ENCODE data around the gene MB21D2. TPM values are rescaled to one million over a fixed set of nuclear protein-coding genes. Genes with fewer than 3 reads are reported as not detected.
A peak's percentile ranks its signal among the peaks of the same experiment; 100 is the strongest.
"Not testable (repeated sequence)": the region's sequence is repeated elsewhere in the genome, so short reads cannot be mapped to it uniquely, and the experiment has no call there.

Gene MB21D2
- total and polyA plus RNA-seq, 8 donors, result 3.2 to 6.9 (median 5.7) TPM

DNA sequence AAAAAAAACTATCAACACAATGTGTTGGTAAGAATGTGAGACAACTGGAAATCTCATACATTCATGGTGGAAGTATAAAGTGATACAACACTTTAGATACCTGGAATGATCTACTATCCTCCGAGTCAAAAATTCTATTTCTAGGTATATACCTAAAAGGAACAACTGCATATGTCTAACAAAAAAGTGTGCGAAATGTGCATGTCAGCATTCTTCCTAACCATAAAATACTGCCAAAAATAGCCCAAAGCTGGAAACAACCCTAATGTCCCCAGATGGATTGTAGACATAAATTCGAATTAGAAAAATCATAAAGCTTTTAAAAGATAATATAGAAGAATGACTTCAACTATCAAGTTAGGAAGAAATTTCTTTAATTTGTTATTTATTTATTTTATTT lies 139.1 kb downstream of the MB21D2 start:
- Histone ChIP-seq H3K4me3 (no peak overlapping the region), H3K4me1 (no peaks in the 10 kb centered on the region), H3K36me3 (no peaks in the 10 kb centered on the region), H3K27ac (no peak overlapping the region), H3K27me3 (no peaks in the 10 kb centered on the region), H3K9me3 (peaks cover 0 to 19% of the 10 kb centered on the region in 2 donors)
- intact Hi-C loops (cut with DNase I), result no loop called here
- DNase-seq (no peak), ATAC-seq (no peak)
- TF ChIP-seq, protein P1, sequence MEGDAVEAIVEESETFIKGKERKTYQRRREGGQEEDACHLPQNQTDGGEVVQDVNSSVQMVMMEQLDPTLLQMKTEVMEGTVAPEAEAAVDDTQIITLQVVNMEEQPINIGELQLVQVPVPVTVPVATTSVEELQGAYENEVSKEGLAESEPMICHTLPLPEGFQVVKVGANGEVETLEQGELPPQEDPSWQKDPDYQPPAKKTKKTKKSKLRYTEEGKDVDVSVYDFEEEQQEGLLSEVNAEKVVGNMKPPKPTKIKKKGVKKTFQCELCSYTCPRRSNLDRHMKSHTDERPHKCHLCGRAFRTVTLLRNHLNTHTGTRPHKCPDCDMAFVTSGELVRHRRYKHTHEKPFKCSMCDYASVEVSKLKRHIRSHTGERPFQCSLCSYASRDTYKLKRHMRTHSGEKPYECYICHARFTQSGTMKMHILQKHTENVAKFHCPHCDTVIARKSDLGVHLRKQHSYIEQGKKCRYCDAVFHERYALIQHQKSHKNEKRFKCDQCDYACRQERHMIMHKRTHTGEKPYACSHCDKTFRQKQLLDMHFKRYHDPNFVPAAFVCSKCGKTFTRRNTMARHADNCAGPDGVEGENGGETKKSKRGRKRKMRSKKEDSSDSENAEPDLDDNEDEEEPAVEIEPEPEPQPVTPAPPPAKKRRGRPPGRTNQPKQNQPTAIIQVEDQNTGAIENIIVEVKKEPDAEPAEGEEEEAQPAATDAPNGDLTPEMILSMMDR (IDR thresholded peaks at IDR 0.05), result no peak

DNA sequence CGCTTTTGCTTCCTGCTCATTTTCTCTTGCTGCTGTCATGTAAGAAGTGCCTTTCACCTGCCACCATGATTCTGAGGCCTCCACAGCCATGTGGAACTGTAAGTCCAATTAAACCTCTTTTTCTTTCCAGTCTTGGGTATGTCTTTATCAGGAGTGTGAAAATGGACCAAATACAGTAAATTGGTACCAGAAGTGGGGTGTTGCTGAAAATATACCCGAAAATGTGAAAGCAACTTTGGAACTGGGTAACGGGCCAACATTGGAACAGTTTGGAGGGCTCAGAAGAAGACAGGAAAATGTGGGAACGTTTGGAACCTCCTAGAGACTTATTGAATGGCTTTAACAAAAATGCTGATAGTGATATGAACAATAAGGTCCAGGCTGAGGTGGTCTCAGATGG lies 143.3 kb downstream of the MB21D2 start:
- intact Hi-C loops (cut with DNase I); H3K4me3 ChIP-seq; H3K36me3 ChIP-seq; H3K27ac ChIP-seq; DNase-seq; H3K27me3 ChIP-seq; ATAC-seq; H3K4me1 ChIP-seq: not testable (repeated sequence)
- H3K9me3 ChIP-seq, result peaks cover 0 to 20% of the 10 kb centered on the region in 2 donors

DNA sequence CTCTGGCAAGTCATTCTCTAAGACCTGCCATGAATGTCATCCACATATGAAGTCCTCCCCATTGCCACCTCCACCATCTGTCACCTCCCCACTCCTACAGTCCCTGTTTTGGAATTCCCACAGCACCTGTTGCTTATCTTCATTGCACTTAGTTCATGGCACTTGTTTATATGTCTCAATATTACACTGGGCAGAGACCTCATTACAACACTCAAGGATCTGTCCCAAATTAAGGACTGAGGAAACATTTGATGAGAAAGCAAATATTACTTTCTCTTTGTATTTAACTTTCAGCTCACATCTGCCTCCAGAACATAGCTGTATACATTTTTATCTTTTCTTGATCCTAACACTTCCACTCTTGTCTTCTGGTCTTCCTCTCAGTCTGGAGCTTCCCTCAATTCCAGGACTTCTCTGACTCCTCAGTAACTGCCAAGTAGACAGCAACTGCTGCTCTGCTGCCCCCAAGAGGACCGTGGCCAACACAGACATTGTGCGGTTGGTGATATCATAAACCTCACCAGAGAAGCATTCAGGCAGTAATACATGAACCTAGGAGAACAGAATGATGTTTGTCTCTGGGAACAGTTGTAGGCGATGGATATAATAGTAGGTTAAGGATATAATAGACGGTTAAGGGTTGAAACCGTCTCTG lies 145.3 kb downstream of the MB21D2 start:
- TF ChIP-seq, protein P1 (IDR thresholded peaks at IDR 0.05), result no peak
- Histone ChIP-seq H3K9me3 (peaks cover 0 to 20% of the 10 kb centered on the region in 2 donors), H3K4me1 (no peaks in the 10 kb centered on the region), H3K4me3 (no peak overlapping the region), H3K27me3 (no peaks in the 10 kb centered on the region), H3K27ac (no peak overlapping the region), H3K36me3 (no peaks in the 10 kb centered on the region)
- ATAC-seq (peak; percentile 70), DNase-seq (peak in 1 of 4 donors; percentile 5)
- intact Hi-C loops (cut with DNase I), result no loop called here

DNA sequence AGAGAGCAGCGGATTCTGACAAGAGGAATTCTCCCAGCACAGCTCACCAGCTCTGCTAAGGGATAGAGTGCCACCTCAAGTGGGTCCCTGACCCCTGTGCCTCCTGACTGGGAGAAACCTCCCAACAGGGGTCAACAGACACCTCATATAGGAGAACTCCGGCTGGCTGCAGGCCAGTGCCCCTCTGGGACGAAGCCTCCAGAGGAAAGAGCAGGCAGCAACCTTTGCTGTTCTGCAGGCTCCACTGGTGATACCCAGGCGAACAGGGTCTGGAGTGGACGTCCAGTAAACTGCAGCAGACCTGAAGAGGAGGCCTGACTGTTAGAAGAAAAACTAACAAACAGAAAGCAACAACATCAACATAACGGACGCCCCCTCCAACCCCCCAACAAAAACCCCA lies 159.0 kb downstream of the MB21D2 start:
- intact Hi-C loops (cut with DNase I), result no loop called here
- ATAC-seq, result no peak
- DNase-seq, result no peak

DNA sequence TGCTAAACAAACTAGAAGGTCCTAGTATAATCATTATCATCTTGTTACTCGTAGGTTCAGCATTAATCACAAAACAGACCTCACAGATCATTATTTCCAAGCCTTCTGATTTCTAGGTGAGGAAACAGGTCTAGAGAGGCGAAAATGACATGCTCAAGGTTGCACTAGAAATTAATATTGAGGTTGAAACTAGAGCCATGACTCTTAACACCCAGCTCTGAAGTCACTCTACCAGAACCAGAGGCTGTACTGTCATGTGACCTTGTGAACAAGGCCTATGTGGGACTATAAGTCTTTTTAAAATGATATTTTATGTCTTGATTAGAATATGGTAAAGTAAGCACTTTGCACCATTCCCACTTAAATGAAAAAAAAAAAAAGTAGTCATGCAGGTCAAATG lies 166.5 kb downstream of the MB21D2 start:
- ATAC-seq (no peak), DNase-seq (no peak)
- Histone ChIP-seq H3K4me3 (no peak overlapping the region), H3K27me3 (no peaks in the 10 kb centered on the region), H3K9me3 (no peaks in the 10 kb centered on the region), H3K27ac (no peak overlapping the region), H3K36me3 (no peaks in the 10 kb centered on the region), H3K4me1 (no peaks in the 10 kb centered on the region)
- intact Hi-C loops (cut with DNase I), result no loop called here
- TF ChIP-seq, protein P1 (IDR thresholded peaks at IDR 0.05), result no peak

More for the DNA sequence above, 159.0 kb downstream of the MB21D2 start:
- Histone ChIP-seq H3K27me3 (no peaks in the 10 kb centered on the region), H3K36me3 (no peaks in the 10 kb centered on the region), H3K9me3 (no peaks in the 10 kb centered on the region), H3K4me3 (no peak overlapping the region), H3K27ac (no peak overlapping the region), H3K4me1 (no peaks in the 10 kb centered on the region)
- TF ChIP-seq, protein P1 (IDR thresholded peaks at IDR 0.05), result no peak

DNA sequence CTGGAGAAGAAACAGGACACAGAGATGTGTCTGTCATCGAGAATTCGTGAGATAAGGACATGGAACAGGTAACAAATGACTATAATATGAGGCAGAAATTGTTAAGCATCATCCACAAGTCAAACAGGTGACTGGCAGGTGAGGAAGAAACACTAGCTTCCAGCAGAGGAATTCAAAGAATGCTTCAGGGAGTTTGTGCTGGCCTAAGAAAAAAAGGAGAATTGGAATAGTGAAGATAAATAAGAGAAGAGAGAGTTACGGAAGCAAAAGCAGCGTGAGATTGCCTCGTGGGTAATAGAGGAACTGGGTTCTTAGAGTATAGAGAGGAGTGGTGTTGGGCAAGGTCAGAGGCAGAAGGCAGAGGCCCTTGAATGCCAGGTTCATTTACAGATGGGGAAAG lies 167.5 kb downstream of the MB21D2 start:
- TF ChIP-seq, protein P1 (IDR thresholded peaks at IDR 0.05), result no peak
- H3K4me1 ChIP-seq, result no peaks in the 10 kb centered on the region
- no peaks in the 10 kb centered on the region for H3K27me3 ChIP-seq

More for the DNA sequence above, 167.5 kb downstream of the MB21D2 start:
- no peak overlapping the region for H3K4me3 ChIP-seq
- no peak for ATAC-seq
- H3K9me3 ChIP-seq, result no peaks in the 10 kb centered on the region
- H3K36me3 ChIP-seq, result no peaks in the 10 kb centered on the region
- H3K27ac ChIP-seq, result no peak overlapping the region
- intact Hi-C loops (cut with DNase I), result no loop called here
- DNase-seq, result no peak

All from left lung (tissue), 10 donors.